ENCODE results near the gene MAPK12.

GRCh38 chr22:50238755-50239154, 22.7 kb downstream of the MAPK12 start:
- TF ChIP-seq, protein P1, sequence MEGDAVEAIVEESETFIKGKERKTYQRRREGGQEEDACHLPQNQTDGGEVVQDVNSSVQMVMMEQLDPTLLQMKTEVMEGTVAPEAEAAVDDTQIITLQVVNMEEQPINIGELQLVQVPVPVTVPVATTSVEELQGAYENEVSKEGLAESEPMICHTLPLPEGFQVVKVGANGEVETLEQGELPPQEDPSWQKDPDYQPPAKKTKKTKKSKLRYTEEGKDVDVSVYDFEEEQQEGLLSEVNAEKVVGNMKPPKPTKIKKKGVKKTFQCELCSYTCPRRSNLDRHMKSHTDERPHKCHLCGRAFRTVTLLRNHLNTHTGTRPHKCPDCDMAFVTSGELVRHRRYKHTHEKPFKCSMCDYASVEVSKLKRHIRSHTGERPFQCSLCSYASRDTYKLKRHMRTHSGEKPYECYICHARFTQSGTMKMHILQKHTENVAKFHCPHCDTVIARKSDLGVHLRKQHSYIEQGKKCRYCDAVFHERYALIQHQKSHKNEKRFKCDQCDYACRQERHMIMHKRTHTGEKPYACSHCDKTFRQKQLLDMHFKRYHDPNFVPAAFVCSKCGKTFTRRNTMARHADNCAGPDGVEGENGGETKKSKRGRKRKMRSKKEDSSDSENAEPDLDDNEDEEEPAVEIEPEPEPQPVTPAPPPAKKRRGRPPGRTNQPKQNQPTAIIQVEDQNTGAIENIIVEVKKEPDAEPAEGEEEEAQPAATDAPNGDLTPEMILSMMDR (conservative IDR thresholded peaks at IDR 0.05; ENCODE audit: low read length): no peak
- TF ChIP-seq EZH2phosphoT487 (IDR thresholded peaks at IDR 0.05; ENCODE audit: borderline replicate concordance): no peak
